NCI-H69 (cell line): Measurements from ENCODE around the gene ZBTB47.

Experiments
- DNase-seq: peaks from one replicate; lab custom pipeline; 2025; lab: John Stamatoyannopoulos, UW

Gene ZBTB47

DNA sequence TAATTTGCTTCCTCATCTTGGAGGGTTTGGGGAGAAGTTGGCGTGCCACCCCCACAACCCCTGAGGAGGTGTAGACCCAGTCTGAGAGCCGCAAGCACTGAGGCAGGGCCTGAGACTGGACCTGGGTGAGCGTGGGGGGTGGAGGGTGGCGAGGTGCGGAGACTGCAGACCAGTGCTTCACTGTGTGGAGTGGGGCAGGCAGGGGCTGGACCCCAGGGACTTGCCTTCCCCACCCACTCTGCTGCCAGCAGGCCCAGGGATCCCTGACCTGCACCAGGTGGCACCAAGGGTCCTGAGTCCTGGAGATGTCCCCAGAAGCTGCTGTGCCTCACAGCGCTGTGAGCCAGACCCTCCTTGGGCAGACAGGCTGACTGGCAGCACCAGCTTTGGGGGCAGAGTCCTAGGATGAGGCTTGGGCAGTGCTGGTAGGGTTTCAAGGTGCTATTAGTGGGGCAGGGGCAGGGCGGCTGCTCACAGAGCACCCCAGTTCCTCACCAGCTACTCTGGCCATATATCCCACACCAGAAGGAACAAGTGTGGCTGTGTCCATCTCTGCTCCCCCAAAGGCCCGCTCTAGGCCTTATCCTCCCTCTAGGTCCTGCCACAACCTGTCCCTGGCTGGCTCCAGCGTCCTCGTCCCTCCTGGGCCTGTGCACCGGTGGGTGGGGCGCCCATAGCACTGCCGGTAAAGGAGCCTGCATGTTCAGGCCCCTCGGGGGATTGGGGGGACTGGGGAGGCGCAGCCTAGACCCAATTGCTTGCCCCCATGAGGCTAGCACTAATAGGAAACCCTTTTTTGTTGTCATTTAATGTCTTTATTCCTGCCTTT, 11.8 kb downstream of the ZBTB47 start:
- DNase-seq, result no peak

DNA sequence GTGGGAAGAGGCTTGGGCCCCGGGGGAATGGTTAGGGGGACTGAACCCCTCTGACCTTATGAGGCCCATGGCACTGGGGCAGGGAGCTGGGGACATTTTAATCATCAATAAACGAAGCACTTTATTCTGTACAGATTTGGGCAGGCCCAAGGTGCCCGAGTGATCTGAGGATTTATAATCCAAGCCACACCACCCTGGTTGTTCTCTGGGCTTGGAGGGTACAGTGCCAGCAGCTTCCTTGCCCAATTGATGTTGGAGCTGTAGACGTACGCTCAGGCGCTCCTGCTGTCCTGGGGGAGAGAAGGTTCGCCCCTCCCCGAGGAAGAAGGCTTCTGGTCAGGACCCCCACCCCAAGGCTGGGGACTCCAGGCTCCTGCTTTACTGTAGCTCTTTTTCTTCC, 12.5 kb downstream of the ZBTB47 start:
- no peak for DNase-seq

DNA sequence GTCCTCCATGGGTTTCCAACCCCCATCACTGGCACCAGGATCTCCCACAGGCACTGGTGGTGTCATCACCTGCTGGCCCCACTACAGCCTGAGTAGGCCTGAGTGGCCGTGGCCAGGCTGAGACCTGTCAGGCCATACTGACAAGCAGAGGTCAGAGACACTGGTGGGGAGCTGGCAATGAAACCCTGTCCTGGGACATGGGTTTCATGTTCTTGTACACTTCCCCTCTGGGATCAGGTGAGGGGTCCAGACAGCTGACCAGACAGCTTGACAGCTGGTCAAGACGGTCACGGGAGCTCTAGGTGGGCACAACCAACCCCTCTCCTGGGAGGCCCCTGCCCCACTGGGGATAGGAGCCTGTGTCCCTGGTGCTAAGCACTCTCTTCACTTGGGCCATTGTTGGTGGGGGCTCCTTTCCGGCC, 13.1 kb downstream of the ZBTB47 start:
- no peak for DNase-seq

DNA sequence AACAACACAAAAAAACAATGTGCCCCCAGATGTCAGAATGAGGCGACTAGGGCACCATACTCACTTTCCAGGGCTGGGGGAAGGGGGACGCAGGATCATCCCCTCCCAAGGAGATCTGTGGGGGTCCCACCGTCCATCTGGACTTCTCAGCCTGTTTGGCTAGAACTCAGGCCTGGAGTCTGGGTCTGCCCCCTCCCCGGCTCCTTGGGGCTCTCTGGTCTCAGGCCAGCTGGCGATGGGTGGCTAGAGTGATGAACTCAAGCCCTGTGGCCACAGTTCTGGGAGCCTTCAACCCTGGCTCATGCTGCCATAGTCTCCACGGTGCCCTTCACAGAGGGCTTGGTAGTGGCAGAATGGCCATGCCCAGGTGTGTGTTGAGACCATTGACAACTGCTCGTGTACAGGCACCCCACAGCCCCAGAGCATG, 13.6 kb downstream of the ZBTB47 start:
- no peak for DNase-seq

DNA sequence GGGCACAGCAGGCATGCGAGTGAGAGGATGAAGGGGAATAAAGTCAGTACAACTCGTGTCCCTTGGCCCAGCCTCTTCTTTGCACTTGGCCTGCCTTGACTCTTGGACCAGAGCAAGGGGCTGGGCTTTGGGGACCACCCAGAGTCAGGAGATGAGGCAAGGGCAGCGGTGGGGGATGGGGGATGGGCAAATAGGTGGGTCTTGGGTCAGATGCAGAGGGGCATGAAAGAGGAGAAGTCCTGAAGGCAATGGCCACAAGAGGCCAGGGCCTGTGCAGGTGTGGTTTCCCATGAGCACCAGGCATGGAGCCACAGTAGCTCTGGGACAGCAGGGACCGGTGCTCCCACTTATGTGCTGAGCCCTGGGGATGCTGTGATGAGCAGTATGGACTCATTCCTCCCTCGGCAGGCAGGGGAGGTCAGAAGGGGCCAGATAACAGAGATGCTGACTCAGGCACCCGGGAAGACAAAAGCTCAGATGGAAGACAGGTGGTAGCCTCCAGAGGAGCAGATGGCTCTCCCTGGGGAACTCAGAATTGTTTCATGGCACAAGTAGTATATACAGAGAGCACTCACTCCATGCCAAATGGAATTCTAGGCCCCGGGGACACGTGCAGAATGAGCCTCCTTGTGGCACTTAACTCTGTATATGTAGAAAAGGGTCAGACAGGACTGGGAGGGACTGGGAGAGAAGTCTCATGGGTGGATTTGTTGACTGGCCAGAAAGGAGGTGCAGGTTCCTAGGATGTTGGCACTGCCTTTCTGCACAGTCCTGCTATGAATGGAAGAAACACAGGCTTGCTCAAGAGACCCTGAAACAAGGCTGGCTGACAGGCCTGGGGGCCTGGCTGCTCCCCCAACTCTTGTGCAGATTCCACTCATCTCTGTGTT, 14.3 kb downstream of the ZBTB47 start:
- peak; percentile 92 for DNase-seq

DNA sequence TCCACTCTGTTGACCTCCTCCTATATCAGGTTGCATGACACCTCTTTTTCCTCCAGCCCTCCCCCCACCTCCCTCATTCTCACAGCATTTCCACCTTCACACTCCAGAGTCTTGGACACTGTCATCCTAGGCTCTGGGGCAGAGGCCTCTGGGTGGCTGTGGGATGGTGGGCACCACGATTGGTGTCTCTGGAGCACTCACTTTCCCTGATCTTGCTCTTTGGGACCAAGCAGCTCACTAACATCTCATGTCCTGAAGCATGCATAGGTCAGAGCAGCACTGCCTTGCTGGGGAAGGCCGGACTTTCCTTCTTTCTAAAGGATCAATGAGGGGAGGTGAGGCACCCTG, 14.9 kb downstream of the ZBTB47 start:
- no peak for DNase-seq

DNA sequence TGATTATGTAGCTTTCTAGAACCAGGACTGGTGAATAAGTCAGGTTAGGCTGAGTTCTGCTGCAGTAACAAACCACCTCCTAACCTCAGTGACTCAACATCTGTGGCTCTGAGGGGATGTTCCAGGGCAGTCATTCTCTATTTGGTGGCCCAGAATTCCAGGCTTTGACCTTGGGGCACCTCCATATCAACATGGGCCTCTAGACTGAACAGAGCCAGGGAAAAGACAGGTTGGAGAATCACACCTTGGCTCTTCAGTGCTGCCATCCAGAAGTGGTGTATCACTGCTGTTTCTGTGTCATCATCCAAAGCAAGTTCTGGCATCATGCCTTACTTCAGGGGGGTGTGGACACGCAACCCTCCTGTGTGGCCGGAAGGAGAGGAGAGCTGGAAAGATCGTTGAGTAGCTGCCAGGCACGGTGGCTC, 15.3 kb downstream of the ZBTB47 start:
- no peak for DNase-seq

DNA sequence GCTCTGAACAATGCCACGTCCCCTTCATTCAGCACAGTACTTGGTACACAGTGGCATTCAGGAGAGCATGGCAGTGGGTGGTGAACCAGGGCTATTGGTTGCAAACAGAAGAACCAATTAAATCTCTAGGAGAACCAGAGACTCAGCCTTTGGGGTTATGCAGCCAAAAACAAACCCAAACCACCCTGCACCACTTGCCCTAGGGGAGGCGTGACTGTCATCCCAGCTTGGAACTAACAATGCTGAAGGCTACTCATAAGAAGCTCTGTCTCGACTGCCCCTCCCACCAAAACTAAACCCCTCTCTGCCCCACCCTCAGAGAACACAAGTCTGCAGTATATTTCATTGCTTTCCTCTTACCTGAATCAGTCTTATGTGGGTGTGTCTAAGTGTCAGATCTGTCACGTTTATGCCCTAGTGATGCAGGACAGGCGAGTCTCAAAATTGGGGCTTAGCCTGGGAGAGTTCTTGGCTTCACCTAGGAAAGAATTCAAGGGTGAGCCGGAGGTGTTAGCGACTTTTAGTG, 16.6 kb downstream of the ZBTB47 start:
- no peak for DNase-seq

DNA sequence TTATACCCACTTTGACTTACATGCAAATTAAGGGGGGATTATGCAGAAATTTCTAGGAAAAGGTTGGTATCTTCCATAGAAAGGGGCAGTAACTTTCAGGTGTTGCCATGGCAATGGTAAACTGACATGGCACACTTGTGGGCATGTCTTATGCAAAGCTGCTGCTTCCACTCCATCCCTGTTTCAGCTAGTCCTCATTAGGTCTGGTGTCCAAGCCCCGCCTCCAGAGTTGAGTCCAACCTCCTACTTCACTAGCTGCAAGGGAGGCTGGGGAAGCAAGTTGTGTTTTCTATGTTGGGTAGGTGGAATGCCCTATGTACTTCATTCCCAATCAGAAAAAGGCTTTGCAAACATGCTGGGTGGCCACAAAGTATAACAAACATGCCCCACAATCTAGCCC, 17.2 kb downstream of the ZBTB47 start:
- DNase-seq, result no peak

DNA sequence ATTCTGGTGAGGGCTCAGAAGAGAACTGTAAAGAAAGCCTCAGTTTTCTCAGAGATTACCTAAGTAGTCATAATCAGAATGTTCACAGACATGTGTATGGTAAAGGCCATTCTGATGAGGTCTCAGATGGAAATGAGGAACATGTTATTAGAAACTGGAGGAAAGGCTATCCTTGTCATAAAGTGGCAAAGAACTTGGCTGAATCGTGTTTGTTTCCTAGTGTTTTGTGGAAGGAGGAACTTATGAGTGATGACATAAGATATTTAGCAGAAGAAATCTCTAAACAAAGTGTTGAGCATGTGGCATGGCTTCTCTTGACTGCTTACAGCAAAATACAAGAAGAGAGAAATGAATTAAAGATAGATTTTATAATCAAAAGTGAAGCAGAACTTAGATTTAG, 19.0 kb downstream of the ZBTB47 start:
- no peak for DNase-seq

DNA sequence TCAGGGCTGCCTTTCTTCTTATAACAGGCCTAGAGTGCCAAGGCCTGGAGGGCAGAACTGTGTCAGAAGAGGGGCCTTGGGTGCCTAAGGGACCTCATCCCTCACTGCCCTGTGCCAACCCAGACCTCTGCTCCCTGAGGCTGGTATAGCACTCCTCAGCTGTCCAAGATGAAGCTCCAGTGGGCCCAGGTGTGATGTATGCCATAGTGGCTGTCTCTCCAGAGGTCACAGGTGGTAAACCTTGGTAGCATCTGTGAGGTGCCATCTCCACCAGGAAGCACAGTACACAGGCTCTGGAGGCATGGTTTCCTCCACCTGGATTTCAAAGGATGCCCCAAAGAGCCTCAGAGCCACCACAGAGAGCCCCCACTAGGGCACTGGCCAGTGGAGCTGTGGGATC, 19.6 kb downstream of the ZBTB47 start:
- DNase-seq, result no peak

DNA sequence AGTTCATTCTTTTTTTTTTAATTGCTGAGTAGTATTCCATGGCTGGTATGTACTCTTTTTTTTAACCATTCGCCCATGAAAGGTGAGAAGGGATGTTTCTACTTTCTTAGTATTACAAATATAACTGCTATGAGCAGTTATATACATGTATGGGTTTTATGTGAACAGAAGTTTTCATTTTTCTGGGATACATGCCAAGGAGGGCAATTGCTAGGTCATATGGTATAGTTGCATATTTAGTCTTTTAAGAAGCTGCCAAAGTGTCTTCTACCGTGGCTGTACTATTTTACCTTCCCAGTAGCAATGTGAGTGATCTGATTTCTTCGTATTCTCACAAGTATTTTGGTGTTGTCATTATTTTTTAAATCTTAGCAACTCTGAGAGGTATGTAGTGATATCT, 20.6 kb downstream of the ZBTB47 start:
- DNase-seq, result peak; percentile 23

DNA sequence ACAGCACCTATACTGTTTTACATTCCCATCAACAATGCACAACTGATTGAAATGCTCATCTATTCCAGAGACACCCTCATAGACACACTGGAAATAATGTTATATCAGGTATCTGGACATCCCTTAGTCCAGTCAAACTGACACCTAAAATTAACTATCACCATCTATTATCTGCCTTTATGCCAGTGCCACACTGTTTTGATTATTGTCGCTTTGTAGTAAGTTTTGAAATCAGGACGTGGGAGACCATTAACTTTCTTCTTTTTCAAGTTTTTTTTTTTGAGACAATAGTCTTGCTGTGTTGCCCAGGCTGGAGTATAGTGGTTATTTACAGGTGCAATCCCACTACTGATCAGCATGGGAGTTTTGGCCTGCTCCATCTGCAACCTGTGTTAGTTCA, 22.4 kb downstream of the ZBTB47 start:
- no peak for DNase-seq

DNA sequence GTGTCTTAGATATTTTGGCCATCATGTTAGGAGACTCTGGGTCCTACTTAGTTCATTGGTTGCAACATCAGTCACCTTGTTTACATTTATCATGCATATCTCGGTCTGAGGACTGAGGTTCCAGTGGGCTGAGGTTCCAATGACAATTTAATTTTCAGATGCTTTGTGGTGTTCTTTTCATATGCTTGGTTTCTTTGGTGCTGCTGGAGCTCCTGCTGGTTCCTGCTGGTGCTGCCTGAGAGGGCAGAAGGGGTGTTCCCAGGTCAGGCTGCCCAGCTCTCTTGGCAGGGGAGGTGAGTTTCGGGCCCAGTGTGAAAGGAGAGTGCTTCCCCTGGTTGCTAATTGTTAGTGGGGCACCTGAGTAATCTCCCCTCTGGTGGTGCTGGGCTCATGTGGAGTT, 24.9 kb downstream of the ZBTB47 start:
- no peak for DNase-seq

DNA sequence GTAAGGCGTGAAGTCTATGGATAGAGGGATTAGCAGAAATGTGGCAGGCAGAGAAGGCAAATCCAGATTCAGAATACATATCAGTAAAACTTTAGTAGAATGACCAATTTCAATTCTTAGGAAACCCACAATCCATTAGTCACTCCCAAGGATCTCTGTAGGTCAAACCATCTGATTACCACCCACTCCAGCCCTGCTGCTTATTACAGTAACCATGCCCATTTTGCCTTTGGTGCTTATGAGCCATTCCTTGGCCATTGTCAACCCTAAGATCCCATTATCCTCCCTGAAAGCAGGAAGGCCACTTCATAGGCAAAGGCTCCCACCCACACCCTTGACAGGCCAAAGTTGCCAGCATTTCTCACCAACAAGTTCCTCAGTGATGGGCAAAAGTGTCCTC, 26.8 kb downstream of the ZBTB47 start:
- DNase-seq, result no peak

DNA sequence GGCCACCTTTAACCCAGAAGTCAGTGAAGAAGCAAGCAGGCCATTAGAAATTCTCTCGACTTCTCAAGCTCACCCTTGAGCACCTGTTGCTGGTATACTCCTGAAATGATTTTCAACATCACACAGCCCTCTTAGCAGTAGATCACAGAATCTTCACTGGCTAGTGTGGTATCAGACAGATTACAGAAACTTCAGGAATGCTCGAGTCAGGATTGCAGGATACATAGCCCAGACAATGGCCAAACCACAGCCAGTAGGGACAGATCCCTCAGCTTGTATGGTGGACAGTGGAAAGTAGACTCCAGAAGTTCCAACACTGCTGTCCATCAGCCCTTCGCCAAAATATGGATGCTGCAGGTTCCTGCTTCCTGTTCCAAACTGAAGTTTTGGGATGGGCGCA, 27.3 kb downstream of the ZBTB47 start:
- no peak for DNase-seq

DNA sequence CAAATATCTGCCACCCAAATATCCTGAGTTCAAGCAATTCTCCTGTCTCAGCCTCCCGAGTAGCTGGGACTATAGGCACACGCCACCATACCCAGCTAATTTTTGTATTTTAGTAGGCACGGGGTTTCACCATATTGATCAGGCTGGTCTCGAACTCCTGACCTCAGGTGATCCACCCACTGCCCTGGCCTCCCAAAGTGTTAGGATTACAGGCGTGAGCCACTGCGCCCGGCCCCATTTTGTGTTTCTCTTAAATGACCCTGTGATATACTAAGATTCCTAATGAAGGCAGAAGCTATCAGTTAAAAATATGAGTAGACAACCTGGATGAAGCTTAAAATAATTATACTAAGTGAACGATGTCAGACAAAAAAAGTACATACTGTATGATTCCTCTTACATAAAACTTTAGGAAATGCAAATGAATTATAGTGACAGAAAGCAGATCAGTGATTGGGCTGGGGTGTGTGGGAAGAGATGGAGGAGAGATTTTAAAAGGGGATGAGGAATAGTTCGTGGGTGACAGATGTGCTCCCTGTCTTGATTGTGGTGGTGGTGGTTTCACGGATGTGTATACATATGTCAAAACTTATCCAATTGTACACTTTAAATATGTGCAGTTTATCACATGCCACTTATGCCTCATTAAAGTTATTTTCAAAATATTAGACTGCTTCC, 28.0 kb downstream of the ZBTB47 start:
- DNase-seq, result no peak

DNA sequence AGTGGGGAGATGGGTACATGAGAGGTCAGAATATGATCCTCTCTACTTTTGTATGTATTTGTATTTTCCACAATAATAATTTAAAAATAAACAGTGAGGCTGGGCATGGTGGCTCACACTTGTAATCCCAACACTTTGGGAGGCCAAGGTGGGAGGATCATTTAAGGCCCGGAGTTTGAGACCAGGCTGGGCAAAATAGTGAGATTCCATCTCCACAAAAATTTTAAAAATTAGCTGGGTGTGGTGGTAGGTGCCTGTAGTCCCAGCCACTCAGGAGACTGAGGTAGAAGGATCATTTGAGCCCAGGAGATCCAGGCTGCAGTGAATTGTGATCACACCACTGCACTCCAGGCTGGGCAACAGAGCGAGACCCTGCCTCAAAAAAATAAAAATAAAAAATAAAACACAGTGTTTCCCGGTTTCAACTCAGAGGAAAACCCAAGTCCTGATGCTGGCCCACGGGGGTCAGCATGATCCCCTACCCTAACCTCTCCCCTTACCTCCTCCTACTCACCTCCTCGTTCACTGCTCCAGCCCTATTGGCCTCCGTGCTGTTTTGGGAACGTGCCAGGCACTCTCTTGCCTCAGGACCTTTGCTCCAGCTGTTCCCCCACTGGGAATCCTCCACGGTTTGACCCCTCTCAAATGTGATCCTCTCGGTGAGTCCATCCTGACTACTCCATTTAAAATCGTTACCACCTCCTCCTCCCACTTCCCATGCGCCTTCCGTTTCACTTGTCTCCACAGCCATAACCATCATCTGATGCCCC, 29.0 kb downstream of the ZBTB47 start:
- DNase-seq, result no peak

DNA sequence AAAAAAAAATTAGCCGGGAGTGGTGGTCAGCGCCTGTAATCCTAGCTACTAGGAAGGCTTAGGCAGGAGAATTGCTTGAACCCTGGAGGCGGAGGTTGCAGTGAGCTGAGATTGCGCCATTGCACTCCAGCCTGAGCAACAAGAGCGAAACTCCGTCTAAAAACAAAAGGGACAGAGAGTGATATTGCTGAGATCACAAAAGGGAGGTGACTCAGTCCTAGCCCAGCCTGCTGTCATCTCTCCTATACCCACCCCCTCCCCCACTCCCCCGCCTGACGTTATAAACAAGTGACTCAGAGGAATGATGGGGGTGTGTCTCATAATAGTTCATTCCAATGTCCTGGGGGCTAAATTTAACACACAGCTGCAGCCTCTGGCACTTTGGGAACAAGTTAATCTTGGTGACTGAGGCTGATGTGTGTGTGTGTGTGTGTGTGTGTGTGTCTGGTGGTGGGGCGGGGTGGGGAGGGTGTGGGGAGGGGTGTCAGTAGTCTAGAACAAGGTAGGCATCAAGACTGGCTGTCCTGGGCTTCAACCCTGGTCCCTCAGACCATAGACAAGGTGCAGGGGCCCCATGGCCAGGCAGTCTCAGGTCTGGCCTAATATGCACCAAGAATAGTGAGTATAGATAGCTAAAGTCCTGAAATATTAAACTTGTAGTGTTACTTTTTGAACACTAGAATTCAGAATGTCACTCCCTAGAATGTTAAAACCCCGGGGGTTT, 30.5 kb downstream of the ZBTB47 start:
- peak; percentile 61 for DNase-seq

DNA sequence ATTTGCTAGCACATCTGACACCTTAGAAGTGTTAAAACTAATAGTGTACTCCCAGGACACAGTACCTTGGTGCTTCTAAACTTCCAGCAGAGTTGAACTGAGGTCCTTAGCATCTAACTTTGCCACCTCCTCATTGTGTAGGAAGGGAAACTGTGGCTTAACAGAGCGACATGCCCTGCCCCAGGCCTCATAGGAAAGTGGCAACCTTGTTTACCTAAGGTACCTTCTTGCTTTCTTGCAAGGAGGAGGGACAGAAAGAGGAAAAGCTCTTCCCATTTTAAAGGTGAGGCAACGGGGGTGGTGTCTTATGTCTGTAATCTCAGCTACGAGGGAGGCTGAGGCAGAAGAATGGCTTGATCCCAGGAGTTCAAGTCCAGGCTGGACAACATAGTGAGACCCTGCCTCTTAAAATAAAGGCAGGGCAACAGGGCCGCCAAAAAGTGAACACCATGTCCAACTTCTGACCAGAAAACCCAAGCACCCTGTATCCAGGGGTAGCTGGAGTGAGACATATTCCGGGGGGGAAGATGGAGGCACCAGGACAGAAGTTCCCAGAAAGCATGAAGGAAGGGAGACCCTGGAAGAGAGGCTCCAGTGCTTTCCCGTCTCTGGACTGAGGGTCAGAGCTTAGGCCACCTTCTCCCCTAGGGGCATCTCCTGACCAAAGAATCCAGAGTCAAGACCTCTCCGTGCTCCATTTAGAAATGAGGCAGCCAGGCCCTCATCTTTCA, 31.3 kb downstream of the ZBTB47 start:
- DNase-seq, result no peak
